ENCODE measurements around the gene ZBTB24. TPM values are rescaled to one million over a fixed set of nuclear protein-coding genes. Genes with fewer than 3 reads are reported as not detected.

ZBTB24 gene
- total and polyA plus RNA-seq, 2 donors (not counting 1 experiment from before 2014, with no cell fraction given): 4.4 to 8.6 TPM

DNA sequence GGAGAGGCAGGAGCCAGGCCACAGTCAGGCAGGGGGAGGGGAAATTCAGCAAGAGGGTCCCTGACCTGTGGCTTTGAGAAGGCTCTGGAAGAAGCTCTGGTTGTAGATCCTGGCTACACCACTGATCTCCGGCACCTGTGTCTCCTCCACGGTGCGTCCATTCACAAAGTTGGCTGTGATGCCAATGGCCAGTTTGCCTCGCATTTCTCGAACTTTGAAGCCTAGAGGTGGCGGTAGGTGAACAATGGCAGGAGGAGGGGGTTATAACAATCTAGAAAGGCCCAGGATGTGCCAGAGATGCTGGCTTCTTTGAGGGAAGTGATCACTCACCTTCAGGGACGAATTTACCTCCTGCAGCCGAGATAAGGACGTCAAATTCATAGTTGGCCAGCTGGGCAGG lies 30.8 kb downstream of the ZBTB24 start:
- no peak for TF ChIP-seq EZH2 (IDR thresholded peaks at IDR 0.05; ENCODE audit: low read length, missing control alignments)
- TF ChIP-seq, protein P1, sequence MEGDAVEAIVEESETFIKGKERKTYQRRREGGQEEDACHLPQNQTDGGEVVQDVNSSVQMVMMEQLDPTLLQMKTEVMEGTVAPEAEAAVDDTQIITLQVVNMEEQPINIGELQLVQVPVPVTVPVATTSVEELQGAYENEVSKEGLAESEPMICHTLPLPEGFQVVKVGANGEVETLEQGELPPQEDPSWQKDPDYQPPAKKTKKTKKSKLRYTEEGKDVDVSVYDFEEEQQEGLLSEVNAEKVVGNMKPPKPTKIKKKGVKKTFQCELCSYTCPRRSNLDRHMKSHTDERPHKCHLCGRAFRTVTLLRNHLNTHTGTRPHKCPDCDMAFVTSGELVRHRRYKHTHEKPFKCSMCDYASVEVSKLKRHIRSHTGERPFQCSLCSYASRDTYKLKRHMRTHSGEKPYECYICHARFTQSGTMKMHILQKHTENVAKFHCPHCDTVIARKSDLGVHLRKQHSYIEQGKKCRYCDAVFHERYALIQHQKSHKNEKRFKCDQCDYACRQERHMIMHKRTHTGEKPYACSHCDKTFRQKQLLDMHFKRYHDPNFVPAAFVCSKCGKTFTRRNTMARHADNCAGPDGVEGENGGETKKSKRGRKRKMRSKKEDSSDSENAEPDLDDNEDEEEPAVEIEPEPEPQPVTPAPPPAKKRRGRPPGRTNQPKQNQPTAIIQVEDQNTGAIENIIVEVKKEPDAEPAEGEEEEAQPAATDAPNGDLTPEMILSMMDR (conservative IDR thresholded peaks at IDR 0.05 in 1 of 2, IDR thresholded peaks at IDR 0.05 in 1 of 2; ENCODE audit: low read depth in 1 of 2, low read length in 2 of 2): no peak
- H3K9ac ChIP-seq (ENCODE audit: insufficient read depth, low read length): no peak overlapping the region
- no peaks in the 10 kb centered on the region for H3K9me3 ChIP-seq (ENCODE audit: control insufficient read depth, insufficient read depth, low read depth, low read length)
- peaks cover 24% of the 10 kb centered on the region for H3K36me3 ChIP-seq (ENCODE audit: control insufficient read depth, insufficient read depth, low read length)
- H3K27ac ChIP-seq (ENCODE audit: insufficient read depth, low read length): no peak overlapping the region
- peaks cover 7% of the 10 kb centered on the region for H3K4me1 ChIP-seq (ENCODE audit: control insufficient read depth, extremely low read depth, insufficient read depth, low read length)
- no peak overlapping the region for H3K4me2 ChIP-seq (ENCODE audit: extremely low read depth, insufficient read depth, low read length)
- no peaks in the 10 kb centered on the region for H4K20me1 ChIP-seq (ENCODE audit: control insufficient read depth, extremely low read depth, insufficient read depth, low read length)
- H3K4me3 ChIP-seq (replicated peaks in 1 of 4; ENCODE audit: control extremely low read depth in 1 of 4, insufficient read depth in 1 of 4, low read depth in 3 of 4, low read length in 4 of 4): no peak overlapping the region
- no peaks in the 10 kb centered on the region for H3K27me3 ChIP-seq (ENCODE audit: control insufficient read depth, insufficient read depth, low read length)
- DNase-seq (ENCODE audit: low read depth in 2 of 2): no peak
- H2AFZ ChIP-seq (ENCODE audit: low read length): no peak overlapping the region
- H3K79me2 ChIP-seq (ENCODE audit: control insufficient read depth, insufficient read depth, low read length): peaks cover 24% of the 10 kb centered on the region

DNA sequence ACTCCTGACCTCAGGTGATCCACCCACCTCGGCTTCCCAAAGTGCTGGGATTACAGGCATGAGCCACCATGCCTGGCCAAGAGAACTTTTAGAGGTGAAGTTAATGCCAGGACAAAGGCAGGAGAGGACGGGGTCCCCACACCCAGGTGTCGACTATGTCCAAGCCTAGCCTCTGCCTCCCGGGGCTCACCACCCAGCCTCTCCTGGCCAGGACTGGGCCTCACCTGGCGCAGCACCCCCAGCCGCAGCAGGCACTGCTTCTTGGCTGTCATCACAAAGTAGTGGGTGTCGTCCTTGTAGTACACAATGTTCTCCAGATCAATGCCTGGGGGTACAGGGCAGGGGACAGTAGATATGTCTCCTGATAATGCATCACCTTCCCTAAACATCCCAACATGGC lies 31.6 kb downstream of the ZBTB24 start:
- Histone ChIP-seq H3K36me3 (ENCODE audit: control insufficient read depth, insufficient read depth, low read length) (peaks cover 31% of the 10 kb centered on the region), H3K9me3 (ENCODE audit: control insufficient read depth, insufficient read depth, low read depth, low read length) (no peaks in the 10 kb centered on the region), H3K4me3 (replicated peaks in 1 of 4; ENCODE audit: control extremely low read depth in 1 of 4, insufficient read depth in 1 of 4, low read depth in 3 of 4, low read length in 4 of 4) (no peak overlapping the region), H3K27me3 (ENCODE audit: control insufficient read depth, insufficient read depth, low read length) (no peaks in the 10 kb centered on the region), H3K79me2 (ENCODE audit: control insufficient read depth, insufficient read depth, low read length) (peaks cover 21% of the 10 kb centered on the region), H3K4me1 (ENCODE audit: control insufficient read depth, extremely low read depth, insufficient read depth, low read length) (peaks cover 3% of the 10 kb centered on the region), H3K27ac (ENCODE audit: insufficient read depth, low read length) (no peak overlapping the region), H4K20me1 (ENCODE audit: control insufficient read depth, extremely low read depth, insufficient read depth, low read length) (no peaks in the 10 kb centered on the region), H2AFZ (ENCODE audit: low read length) (no peak overlapping the region), H3K9ac (ENCODE audit: insufficient read depth, low read length) (no peak overlapping the region), H3K4me2 (ENCODE audit: extremely low read depth, insufficient read depth, low read length) (no peak overlapping the region)
- no peak for TF ChIP-seq EZH2 (IDR thresholded peaks at IDR 0.05; ENCODE audit: low read length, missing control alignments)
- TF ChIP-seq, protein P1 (conservative IDR thresholded peaks at IDR 0.05 in 1 of 2, IDR thresholded peaks at IDR 0.05 in 1 of 2; ENCODE audit: low read depth in 1 of 2, low read length in 2 of 2): no peak
- DNase-seq (ENCODE audit: low read depth in 2 of 2): no peak

DNA sequence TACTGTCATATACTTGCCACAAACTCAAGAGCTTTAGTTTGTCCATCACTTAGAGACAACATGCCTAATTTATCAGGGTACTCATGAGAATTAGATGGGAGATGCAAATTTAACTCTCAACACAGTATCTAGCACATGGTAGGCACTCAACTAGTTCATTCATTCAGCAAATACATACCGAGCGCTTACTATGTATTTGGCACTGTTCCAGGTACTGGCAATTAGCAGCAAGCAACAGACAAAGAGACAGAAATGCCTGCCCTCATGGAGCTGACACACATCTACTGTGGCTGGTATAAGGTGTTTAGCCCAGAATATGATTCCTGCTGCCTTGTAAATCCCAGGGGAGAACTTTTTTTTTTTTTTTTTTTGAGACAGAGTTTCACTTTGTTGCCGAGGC lies 32.2 kb downstream of the ZBTB24 start:
- H3K79me2 ChIP-seq (ENCODE audit: control insufficient read depth, insufficient read depth, low read length): peaks cover 17% of the 10 kb centered on the region
- H3K9me3 ChIP-seq (ENCODE audit: control insufficient read depth, insufficient read depth, low read depth, low read length): no peaks in the 10 kb centered on the region
- DNase-seq (ENCODE audit: low read depth in 2 of 2): no peak
- H2AFZ ChIP-seq (ENCODE audit: low read length): no peak overlapping the region
- H3K27me3 ChIP-seq (ENCODE audit: control insufficient read depth, insufficient read depth, low read length): no peaks in the 10 kb centered on the region
- H3K9ac ChIP-seq (ENCODE audit: insufficient read depth, low read length): no peak overlapping the region
- peaks cover 3% of the 10 kb centered on the region for H3K4me1 ChIP-seq (ENCODE audit: control insufficient read depth, extremely low read depth, insufficient read depth, low read length)
- TF ChIP-seq, protein P1 (conservative IDR thresholded peaks at IDR 0.05 in 1 of 2, IDR thresholded peaks at IDR 0.05 in 1 of 2; ENCODE audit: low read depth in 1 of 2, low read length in 2 of 2): no peak
- TF ChIP-seq EZH2 (IDR thresholded peaks at IDR 0.05; ENCODE audit: low read length, missing control alignments): no peak
- H3K36me3 ChIP-seq (ENCODE audit: control insufficient read depth, insufficient read depth, low read length): peaks cover 33% of the 10 kb centered on the region
- no peak overlapping the region for H3K27ac ChIP-seq (ENCODE audit: insufficient read depth, low read length)
- no peak overlapping the region for H3K4me2 ChIP-seq (ENCODE audit: extremely low read depth, insufficient read depth, low read length)
- no peaks in the 10 kb centered on the region for H4K20me1 ChIP-seq (ENCODE audit: control insufficient read depth, extremely low read depth, insufficient read depth, low read length)
- no peak overlapping the region for H3K4me3 ChIP-seq (replicated peaks in 1 of 4; ENCODE audit: control extremely low read depth in 1 of 4, insufficient read depth in 1 of 4, low read depth in 3 of 4, low read length in 4 of 4)
